WTC11 (cell line): Measurements from ENCODE around the gene ZMIZ2. TPM values are rescaled to one million over a fixed set of nuclear protein-coding genes. Genes with fewer than 3 reads are reported as not detected.

Source experiments
- ATAC-seq: fragments of 200-7000 bp; cut with Tn5 transposase; 2 replicates; pipeline ENCODE4 v1.10.0; 2021; ENCODE audit warnings: mild to moderate bottlenecking, moderate library complexity
- CTCF ChIA-PET: fragments of 300-600 bp; sonication (Branson Sonifier 250); formaldehyde crosslinking; loops from one replicate; lab custom pipeline; 2021; ENCODE audit warnings: antibody characterized with exemption; lab: Charles Lee
- POLR2A ChIA-PET: fragments of 350-600 bp; sonication (Branson Sonifier 250); formaldehyde crosslinking; loops from one replicate; lab custom pipeline; 2021; ENCODE audit warnings: antibody characterized with exemption; lab: Charles Lee
- DNase-seq: peaks from one replicate; pipeline ENCODE4 v3.0.0; 2021; ENCODE audit warnings: low spot score
- H3K27ac Mint-ChIP-seq: 2 replicates; pipeline ENCODE4 v1.8.0; 2021; ENCODE audit warnings: mixed read lengths
- H3K27me3 Mint-ChIP-seq: 2 replicates; pipeline ENCODE4 v1.8.0; 2021; ENCODE audit warnings: low read depth, mild to moderate bottlenecking, moderate library complexity, mixed read lengths
- H3K36me3 Mint-ChIP-seq: 2 replicates; pipeline ENCODE4 v1.8.0; 2021; ENCODE audit warnings: mixed read lengths
- H3K4me1 Mint-ChIP-seq: 2 replicates; pipeline ENCODE4 v1.8.0; 2022; ENCODE audit warnings: mixed read lengths
- H3K4me3 Mint-ChIP-seq: 2 replicates; pipeline ENCODE4 v1.8.0; 2021; ENCODE audit warnings: mild to moderate bottlenecking, moderate library complexity, mixed read lengths
- H3K9me3 Mint-ChIP-seq: 2 replicates; pipeline ENCODE4 v1.8.0; 2021; ENCODE audit warnings: mixed read lengths
- ARID4B ChIP-seq: sonication (generic); formaldehyde crosslinking; IDR thresholded peaks from 2 replicates; pipeline ENCODE4 v1.8.0; 2023; ENCODE audit warnings: missing genetic modification reagents, mild to moderate bottlenecking, borderline replicate concordance
- EMX1 ChIP-seq: fragments of 250-450 bp; sonication (Bioruptor Pico); IDR thresholded peaks from 2 replicates; pipeline ENCODE4 v1.8.0; 2021; ENCODE audit warnings: mild to moderate bottlenecking
- FOXP1 ChIP-seq: sonication (generic); formaldehyde crosslinking; IDR thresholded peaks from 2 replicates; pipeline ENCODE4 v1.8.0; 2022; ENCODE audit warnings: missing genetic modification reagents, mild to moderate bottlenecking, moderate library complexity, borderline replicate concordance
- FOXP4 ChIP-seq: sonication (generic); formaldehyde crosslinking; IDR thresholded peaks from 2 replicates; pipeline ENCODE4 v1.8.0; 2022; ENCODE audit warnings: mild to moderate bottlenecking, missing genetic modification reagents
- HMGA2 ChIP-seq: fragments of 250-450 bp; sonication (Bioruptor Pico); IDR thresholded peaks from 2 replicates; pipeline ENCODE4 v1.4.0; 2021; ENCODE audit warnings: mild to moderate bottlenecking, moderate library complexity
- MAX ChIP-seq: sonication (generic); formaldehyde crosslinking; IDR thresholded peaks from 2 replicates; pipeline ENCODE4 v1.8.0; 2022; ENCODE audit warnings: mild to moderate bottlenecking, missing genetic modification reagents
- MXD4 ChIP-seq: fragments of 250-450 bp; sonication (Bioruptor Pico); IDR thresholded peaks from 2 replicates; pipeline ENCODE4 v1.8.0; 2021; ENCODE audit warnings: mild to moderate bottlenecking, moderate library complexity, borderline replicate concordance
- SP1 ChIP-seq: sonication (generic); formaldehyde crosslinking; conservative IDR thresholded peaks from 2 replicates; pipeline ENCODE4 v1.8.1; 2022; ENCODE audit warnings: missing genetic modification reagents
- TCF7 ChIP-seq: sonication (generic); formaldehyde crosslinking; IDR thresholded peaks from 2 replicates; pipeline ENCODE4 v1.8.0; 2022; ENCODE audit warnings: mild to moderate bottlenecking, low read depth, missing genetic modification reagents, moderate library complexity
- TEAD1 ChIP-seq: sonication (generic); formaldehyde crosslinking; IDR thresholded peaks from 2 replicates; pipeline ENCODE4 v1.8.0; 2022; ENCODE audit warnings: mild to moderate bottlenecking, missing genetic modification reagents
- TP53 ChIP-seq: sonication (generic); formaldehyde crosslinking; IDR thresholded peaks from 2 replicates; pipeline ENCODE4 v1.8.1; 2023; ENCODE audit warnings: mild to moderate bottlenecking, missing genetic modification reagents
- ZNF317 ChIP-seq: sonication (generic); formaldehyde crosslinking; IDR thresholded peaks from 2 replicates; pipeline ENCODE4 v1.8.1; 2023; ENCODE audit warnings: low read depth, mild to moderate bottlenecking, moderate library complexity, missing genetic modification reagents, borderline replicate concordance
- ZNF423 ChIP-seq: fragments of 250-450 bp; sonication (Bioruptor Pico); IDR thresholded peaks from 2 replicates; pipeline ENCODE4 v2.1.2; 2022; ENCODE audit warnings: mild to moderate bottlenecking, moderate library complexity
- ZNF512 ChIP-seq: sonication (generic); formaldehyde crosslinking; IDR thresholded peaks from 2 replicates; pipeline ENCODE4 v1.8.1; 2022; ENCODE audit warnings: missing genetic modification reagents, borderline replicate concordance
- ZNF532 ChIP-seq: fragments of 250-450 bp; sonication (Bioruptor Pico); IDR thresholded peaks from 2 replicates; pipeline ENCODE4 v1.9.0; 2021; ENCODE audit warnings: mild to moderate bottlenecking, borderline replicate concordance
- total RNA-seq: library from RNA; stranded (reverse); gene quantifications from 3 replicates; pipeline ENCODE4 v1.2.3, GENCODE V29; 2021

The ZMIZ2 gene
- total RNA-seq, 1 experiment from 2014 or later: 102 TPM

GRCh38 chr7:44789990-44790389 is 41.3 kb downstream of the ZMIZ2 start (continued):
- no peak for TF ChIP-seq ZNF423 (CRISPR knock-in tag)

- Mint-ChIP-seq H3K36me3 (no peaks in the 10 kb centered on the region), H3K4me3 (no peak overlapping the region), H3K4me1 (no peaks in the 10 kb centered on the region), H3K27ac (peak overlapping the region; percentile 40), H3K9me3 (no peaks in the 10 kb centered on the region), H3K27me3 (no peaks in the 10 kb centered on the region)
- DNase-seq: no peak
- no peak for TF ChIP-seq EMX1 (CRISPR knock-in tag)
- ChIA-PET POLR2A (interaction anchor here (0.7 kb wide), 1 partner anchor 28 kb away, joined by 3 read pairs; no protein-coding TSS in a partner anchor), CTCF (interaction anchor here (1.1 to 1.4 kb wide), 2 partner anchors 23 to 56 kb away, joined by 3 to 4 read pairs; partner anchors contain the start of gene H2AZ2)
- ATAC-seq: no peak
Observed at GRCh38 chr7:44791278-44792219, 42.9 kb downstream of the ZMIZ2 start.

GRCh38 chr7:44793919-44794318 is 45.3 kb downstream of the ZMIZ2 start:
- Mint-ChIP-seq H3K27ac (no peak overlapping the region; the same call in 1 of the 2 replicates), H3K27me3 (no peaks in the 10 kb centered on the region), H3K36me3 (peaks cover 19% of the 10 kb centered on the region), H3K4me3 (no peak overlapping the region), H3K9me3 (no peaks in the 10 kb centered on the region), H3K4me1 (peaks cover 13% of the 10 kb centered on the region)
- no peak for ATAC-seq
- CTCF ChIA-PET: no interaction called here
- DNase-seq: no peak
- POLR2A ChIA-PET: no interaction called here
- TF ChIP-seq HMGA2 (CRISPR knock-in tag) (no peak), FOXP4 (CRISPR knock-in tag) (no peak), TP53 (no peak), MAX (no peak), TCF7 (CRISPR knock-in tag) (no peak), ZNF512 (CRISPR knock-in tag) (no peak), ZNF317 (CRISPR knock-in tag) (no peak), ZNF532 (CRISPR knock-in tag) (no peak), MXD4 (CRISPR knock-in tag) (no peak), FOXP1 (no peak), TEAD1 (no peak), ARID4B (CRISPR knock-in tag) (no peak), SP1 (CRISPR knock-in tag) (no peak)
